IPS DF 4.7 (cell line): Measurements from ENCODE around the gene EIF4ENIF1.
"Not testable (repeated sequence)": the region's sequence is repeated elsewhere in the genome, so short reads cannot be mapped to it uniquely, and the experiment has no call there.

Experiments
- DNase-seq: peaks from one replicate; pipeline ENCODE4 v3.0.0-alpha.2; 2013; ENCODE audit warnings: low spot score; ENCODE audit errors: extremely low read depth

EIF4ENIF1 gene

GRCh38 chr22:31445642-31446041 lies 44.0 kb downstream of the EIF4ENIF1 start:
- no peak for DNase-seq

- DNase-seq: no peak
These were observed 46.1 kb downstream of the EIF4ENIF1 start for GRCh38 chr22:31443516-31443915.

- no peak for DNase-seq
These were observed 46.7 kb downstream of the EIF4ENIF1 start for GRCh38 chr22:31442768-31443489.

- no peak for DNase-seq
These were observed 48.0 kb downstream of the EIF4ENIF1 start for GRCh38 chr22:31441652-31442051.

GRCh38 chr22:31440681-31441080 lies 49.0 kb downstream of the EIF4ENIF1 start:
- DNase-seq: no peak

- DNase-seq: no peak
These were observed 49.8 kb downstream of the EIF4ENIF1 start for GRCh38 chr22:31439808-31440207.

- no peak for DNase-seq
These were observed 53.5 kb downstream of the EIF4ENIF1 start for GRCh38 chr22:31436132-31436531.

- no peak for DNase-seq
These were observed 57.7 kb downstream of the EIF4ENIF1 start for GRCh38 chr22:31431950-31432349.

- no peak for DNase-seq
These were observed 64.2 kb downstream of the EIF4ENIF1 start for GRCh38 chr22:31425331-31426050.

GRCh38 chr22:31402350-31402749 lies 87.3 kb downstream of the EIF4ENIF1 start:
- DNase-seq: not testable (repeated sequence)

GRCh38 chr22:31400023-31400397 lies 89.6 kb downstream of the EIF4ENIF1 start:
- no peak for DNase-seq

GRCh38 chr22:31399211-31400022 lies 90.2 kb downstream of the EIF4ENIF1 start, which contains the start of gene DRG1:
TSS of gene DRG1 (plus strand) at chr22:31399604. CDS start at chr22:31399684, 80 bp downstream.
- DNase-seq: peak; percentile 66

- DNase-seq: no peak
These were observed 91.4 kb downstream of the EIF4ENIF1 start for GRCh38 chr22:31398231-31398630.

GRCh38 chr22:31394326-31394725 lies 95.3 kb downstream of the EIF4ENIF1 start:
- no peak for DNase-seq

- DNase-seq: no peak
These were observed 95.7 kb downstream of the EIF4ENIF1 start for GRCh38 chr22:31393893-31394292.
